ENCODE results near the gene SAP25. TPM values are rescaled to one million over a fixed set of nuclear protein-coding genes. Genes with fewer than 3 reads are reported as not detected.

The SAP25 gene
- polyA plus RNA-seq, 1 of the 3 experiments (the other 2 are of a cell fraction), result 1.2 TPM

GRCh38 chr7:100556541-100556940, 17.2 kb downstream of the SAP25 start:
- Histone ChIP-seq H3F3A (replicated peaks; ENCODE audit: insufficient read depth) (peaks cover 2% of the 10 kb centered on the region), H3K36me3 (replicated peaks in 1 of 2; ENCODE audit: control insufficient read depth in 1 of 2, insufficient read depth in 2 of 2, low read length in 1 of 2) (peaks cover 7 to 14% of the 10 kb centered on the region in 2 experiments), H3K9me3 (no peaks in the 10 kb centered on the region), H3K9me2 (no peaks in the 10 kb centered on the region), H3K9ac (no peak overlapping the region), H3K4me1 (ENCODE audit: control insufficient read depth in 1 of 2, insufficient read depth in 2 of 2, low read depth in 1 of 2, low read length in 1 of 2) (no peaks in the 10 kb centered on the region; a peak in 1 of 4 replicates), H3K4me2 (no peak overlapping the region), H3K27me3 (ENCODE audit: insufficient read depth) (no peaks in the 10 kb centered on the region), H4K20me1 (ENCODE audit: insufficient read depth) (no peaks in the 10 kb centered on the region), H3K79me2 (ENCODE audit: insufficient read depth) (no peaks in the 10 kb centered on the region), H3K27ac (ENCODE audit: low read depth in 2 of 2, low read length in 1 of 2) (no peak overlapping the region), H2AFZ (ENCODE audit: low read depth) (no peak overlapping the region), H3K4me3 (ENCODE audit: low read depth in 2 of 2, low read length in 1 of 2) (no peak overlapping the region)
- POLR2A ChIA-PET, result no interaction called here
- CTCF ChIA-PET, result interaction anchor here (1.7 to 16.6 kb wide), 6 partner anchors 10 to 91 kb away, joined by 7 to 398 read pairs (median 42); partner anchors contain the start of genes AGFG2, NYAP1 and SPACDR
- no peak for DNase-seq
- WGBS (ENCODE audit: low lambda C conversion rate), result 77% methylated on average over 4 of the region's 4 CpGs
- no peak for TF ChIP-seq CHD2 (IDR thresholded peaks at IDR 0.05; ENCODE audit: low read length, partially characterized antibody)
- no peak for TF ChIP-seq RXRA (IDR thresholded peaks at IDR 0.05; ENCODE audit: borderline replicate concordance, low read depth)
- TF ChIP-seq EZH2phosphoT487 (IDR thresholded peaks at IDR 0.05; ENCODE audit: borderline replicate concordance, low read depth), result no peak
- no peak for TF ChIP-seq RCOR1 (IDR thresholded peaks at IDR 0.05; ENCODE audit: low read length)
- no peak for TF ChIP-seq NRF1 (IDR thresholded peaks at IDR 0.05; ENCODE audit: low read depth, low read length)
- TF ChIP-seq REST (IDR thresholded peaks at IDR 0.05; ENCODE audit: low read depth, low read length), result no peak
- TF ChIP-seq EP300 (IDR thresholded peaks at IDR 0.05; ENCODE audit: borderline replicate concordance in 1 of 2, low read depth in 1 of 2, low read length in 1 of 2), result no peak
- TF ChIP-seq FOSL2 (IDR thresholded peaks at IDR 0.05; ENCODE audit: borderline replicate concordance, low read depth), result no peak
- TF ChIP-seq CTCF (IDR thresholded peaks at IDR 0.05), result no peak
- TF ChIP-seq RFX5 (IDR thresholded peaks at IDR 0.05; ENCODE audit: low read length), result no peak
- no peak for TF ChIP-seq ELF1 (IDR thresholded peaks at IDR 0.05)
- no peak for TF ChIP-seq FOXM1 (IDR thresholded peaks at IDR 0.05; ENCODE audit: low read depth)
- TF ChIP-seq GATA2 (CRISPR knock-in tag; IDR thresholded peaks at IDR 0.05), result no peak
- TF ChIP-seq RAD21 (IDR thresholded peaks at IDR 0.05; ENCODE audit: low read length), result no peak
- no peak for TF ChIP-seq SIN3A (IDR thresholded peaks at IDR 0.05; ENCODE audit: borderline replicate concordance, low read depth, low read length)
- TF ChIP-seq JUND (IDR thresholded peaks at IDR 0.05), result no peak

Measured in SK-N-SH (cell line).